Activated T-cell treated with anti-CD3 and anti-CD28 coated beads, Interleukin-2, amount 50 U/mL, for 48 hours (primary cell): Measurements from ENCODE around the gene SOX13.
"Not testable (repeated sequence)": the region's sequence is repeated elsewhere in the genome, so short reads cannot be mapped to it uniquely, and the experiment has no call there.

Source experiments
- DNase-seq, 2 experiments: peaks; one replicate each; pipeline ENCODE4 v3.0.0-alpha.2; 2020

The SOX13 gene

GRCh38 chr1:204087893-204088528 lies 15.1 kb downstream of the SOX13 start:
- no peak for DNase-seq

- DNase-seq: no peak
These were observed 15.7 kb downstream of the SOX13 start for GRCh38 chr1:204088596-204088995.

GRCh38 chr1:204089044-204089751 lies 16.3 kb downstream of the SOX13 start:
- no peak for DNase-seq

- DNase-seq: not testable (repeated sequence)
These were observed 17.2 kb downstream of the SOX13 start for GRCh38 chr1:204090132-204090531.

GRCh38 chr1:204091066-204091465 lies 18.2 kb downstream of the SOX13 start:
- DNase-seq: no peak

GRCh38 chr1:204091787-204092312 lies 18.9 kb downstream of the SOX13 start:
- DNase-seq: no peak

GRCh38 chr1:204092632-204093420 lies 19.9 kb downstream of the SOX13 start:
- no peak for DNase-seq

- no peak for DNase-seq
These were observed 20.5 kb downstream of the SOX13 start for GRCh38 chr1:204093421-204093717.

- no peak for DNase-seq
These were observed 20.9 kb downstream of the SOX13 start for GRCh38 chr1:204093781-204094180.

- DNase-seq: no peak
These were observed 21.4 kb downstream of the SOX13 start for GRCh38 chr1:204094313-204094729.

- DNase-seq: no peak
These were observed 22.1 kb downstream of the SOX13 start for GRCh38 chr1:204094856-204095634.

- no peak for DNase-seq
These were observed 24.0 kb downstream of the SOX13 start for GRCh38 chr1:204096931-204097330.

GRCh38 chr1:204098683-204099082 lies 25.8 kb downstream of the SOX13 start:
- DNase-seq: no peak

- not testable (repeated sequence) for DNase-seq
These were observed 26.8 kb downstream of the SOX13 start for GRCh38 chr1:204099754-204100153.

GRCh38 chr1:204102029-204102611 lies 29.2 kb downstream of the SOX13 start:
- peak; percentile 32 to 37 for DNase-seq

GRCh38 chr1:204102739-204103430 lies 30.0 kb downstream of the SOX13 start:
- peak; percentile 24 to 32 for DNase-seq

- no peak for DNase-seq
These were observed 30.5 kb downstream of the SOX13 start for GRCh38 chr1:204103431-204103741.

GRCh38 chr1:204104331-204105130 lies 31.6 kb downstream of the SOX13 start:
- peak; percentile 40 to 45 for DNase-seq

GRCh38 chr1:204105131-204105515 lies 32.2 kb downstream of the SOX13 start:
- DNase-seq: no peak

GRCh38 chr1:204106825-204107224 lies 33.9 kb downstream of the SOX13 start:
- DNase-seq: no peak

- DNase-seq: no peak
These were observed 35.0 kb downstream of the SOX13 start for GRCh38 chr1:204107892-204108291.
